GF-D8 (cell line): ENCODE results near the gene TTLL5.

Experiments
- DNase-seq: peaks from one replicate; lab custom pipeline; 2025; lab: John Stamatoyannopoulos, UW

Gene TTLL5, protein sequence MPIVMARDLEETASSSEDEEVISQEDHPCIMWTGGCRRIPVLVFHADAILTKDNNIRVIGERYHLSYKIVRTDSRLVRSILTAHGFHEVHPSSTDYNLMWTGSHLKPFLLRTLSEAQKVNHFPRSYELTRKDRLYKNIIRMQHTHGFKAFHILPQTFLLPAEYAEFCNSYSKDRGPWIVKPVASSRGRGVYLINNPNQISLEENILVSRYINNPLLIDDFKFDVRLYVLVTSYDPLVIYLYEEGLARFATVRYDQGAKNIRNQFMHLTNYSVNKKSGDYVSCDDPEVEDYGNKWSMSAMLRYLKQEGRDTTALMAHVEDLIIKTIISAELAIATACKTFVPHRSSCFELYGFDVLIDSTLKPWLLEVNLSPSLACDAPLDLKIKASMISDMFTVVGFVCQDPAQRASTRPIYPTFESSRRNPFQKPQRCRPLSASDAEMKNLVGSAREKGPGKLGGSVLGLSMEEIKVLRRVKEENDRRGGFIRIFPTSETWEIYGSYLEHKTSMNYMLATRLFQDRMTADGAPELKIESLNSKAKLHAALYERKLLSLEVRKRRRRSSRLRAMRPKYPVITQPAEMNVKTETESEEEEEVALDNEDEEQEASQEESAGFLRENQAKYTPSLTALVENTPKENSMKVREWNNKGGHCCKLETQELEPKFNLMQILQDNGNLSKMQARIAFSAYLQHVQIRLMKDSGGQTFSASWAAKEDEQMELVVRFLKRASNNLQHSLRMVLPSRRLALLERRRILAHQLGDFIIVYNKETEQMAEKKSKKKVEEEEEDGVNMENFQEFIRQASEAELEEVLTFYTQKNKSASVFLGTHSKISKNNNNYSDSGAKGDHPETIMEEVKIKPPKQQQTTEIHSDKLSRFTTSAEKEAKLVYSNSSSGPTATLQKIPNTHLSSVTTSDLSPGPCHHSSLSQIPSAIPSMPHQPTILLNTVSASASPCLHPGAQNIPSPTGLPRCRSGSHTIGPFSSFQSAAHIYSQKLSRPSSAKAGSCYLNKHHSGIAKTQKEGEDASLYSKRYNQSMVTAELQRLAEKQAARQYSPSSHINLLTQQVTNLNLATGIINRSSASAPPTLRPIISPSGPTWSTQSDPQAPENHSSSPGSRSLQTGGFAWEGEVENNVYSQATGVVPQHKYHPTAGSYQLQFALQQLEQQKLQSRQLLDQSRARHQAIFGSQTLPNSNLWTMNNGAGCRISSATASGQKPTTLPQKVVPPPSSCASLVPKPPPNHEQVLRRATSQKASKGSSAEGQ (N-terminal part only)

DNA sequence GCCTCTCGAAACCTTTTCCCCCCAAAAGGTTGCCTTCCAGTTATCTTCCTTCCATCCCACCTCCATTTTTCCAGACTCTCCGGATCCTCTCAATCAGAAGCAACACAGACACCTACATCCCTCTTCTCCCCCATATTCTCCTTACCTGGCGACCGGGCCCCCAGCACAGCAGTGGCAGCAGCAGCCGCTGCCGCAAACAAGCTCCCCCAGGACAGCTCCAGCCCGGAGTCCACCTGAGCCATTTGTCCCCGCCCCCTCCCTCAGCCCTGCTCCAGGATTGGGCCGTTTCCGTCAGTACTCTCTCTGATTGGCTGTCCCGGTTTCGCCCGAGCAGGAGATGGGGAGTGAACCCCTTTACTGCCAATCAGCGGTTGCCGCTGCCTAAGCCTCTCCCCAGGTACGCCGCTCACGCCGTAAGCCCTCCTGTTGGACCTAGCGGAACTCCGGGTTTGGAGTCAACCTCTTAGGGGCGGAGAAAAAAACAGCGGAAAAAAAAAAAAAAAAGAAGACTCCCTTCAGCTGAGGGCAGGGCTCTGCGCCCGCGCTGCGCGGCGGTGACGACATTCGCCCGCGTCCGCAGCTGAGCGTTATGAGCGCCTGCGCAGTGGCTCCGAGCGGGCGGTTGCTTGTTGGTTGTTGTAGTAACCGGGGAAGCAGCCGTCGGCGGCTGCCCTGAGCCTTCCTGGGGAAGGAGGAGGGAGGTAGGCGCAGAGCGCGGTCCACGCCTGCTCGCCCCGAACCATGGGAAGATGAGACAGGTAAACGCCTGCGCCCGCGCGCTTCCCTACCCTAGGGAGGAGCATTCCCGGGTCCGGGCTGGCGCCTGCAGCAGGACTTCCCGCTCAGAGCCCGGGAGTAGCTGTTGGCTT is at the start of gene TTLL5, which contains the start of gene ERG28:
TTLL5 (plus strand) TSS at position 617 of the 869 bp plus-strand sequence. CDS start 1,904 bp downstream, outside the sequence.
ERG28 (minus strand) TSS at position 247 of the 869 bp plus-strand sequence. CDS start 3,374 bp downstream, outside the sequence.
- peak; percentile 68 for DNase-seq

DNA sequence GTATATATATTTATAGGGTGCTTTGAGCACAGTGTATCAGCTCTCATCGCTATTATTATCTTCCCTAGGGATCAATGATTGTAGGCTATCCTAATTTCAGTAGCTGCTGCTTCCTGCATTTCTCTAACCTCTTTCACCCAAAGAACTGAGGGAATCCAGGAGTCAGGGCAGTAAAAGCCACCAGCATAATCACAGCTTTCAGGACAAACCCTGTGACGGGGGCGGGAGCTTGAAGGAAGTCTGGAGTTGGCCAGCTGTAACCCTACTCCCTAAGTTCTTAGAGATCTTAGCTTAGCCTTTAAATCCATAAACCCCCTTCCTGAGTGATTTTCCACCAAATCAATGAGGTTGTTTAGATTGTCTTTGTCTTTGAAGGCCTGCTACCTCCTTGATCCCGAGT is 48.9 kb upstream of the TTLL5 start:
- no peak for DNase-seq

DNA sequence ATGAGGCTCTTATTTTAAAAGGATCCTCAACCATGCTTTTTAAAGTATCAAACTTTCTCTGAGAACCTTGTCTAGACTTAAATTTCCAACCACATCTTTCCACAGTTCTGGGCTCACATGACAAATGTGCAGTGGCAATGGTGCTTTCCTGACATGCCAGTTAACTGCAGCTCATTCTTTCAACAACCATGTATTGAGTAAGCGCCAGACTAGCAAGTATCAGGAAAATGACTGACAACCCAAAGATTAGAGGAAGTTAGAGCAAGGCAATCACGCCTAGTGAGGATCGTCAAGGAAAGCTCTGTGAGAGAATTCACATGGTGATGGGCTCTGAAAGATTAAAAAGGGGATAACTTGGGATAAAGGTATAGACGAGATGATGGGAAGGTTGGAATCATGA is 46.9 kb upstream of the TTLL5 start:
- DNase-seq: no peak

DNA sequence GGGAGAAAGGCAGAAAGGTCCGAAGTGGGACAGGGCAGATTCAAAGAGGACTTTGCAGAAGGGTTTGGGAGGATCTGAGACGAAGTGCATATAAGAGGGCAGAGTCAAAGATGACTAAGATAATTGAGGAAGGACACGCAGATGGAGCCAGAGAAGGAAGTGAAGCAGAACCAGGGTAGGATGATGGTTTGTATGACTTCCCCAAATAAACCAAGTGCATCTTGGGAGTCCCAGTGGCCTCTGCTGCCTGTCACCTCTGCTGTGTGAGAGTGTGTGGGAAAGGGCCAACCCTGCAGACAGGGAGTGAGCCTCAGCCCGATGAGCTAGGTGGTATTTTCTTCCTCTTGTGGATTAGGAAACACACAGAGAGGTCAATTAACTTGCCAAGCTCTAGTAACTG is 45.8 kb upstream of the TTLL5 start:
- no peak for DNase-seq

DNA sequence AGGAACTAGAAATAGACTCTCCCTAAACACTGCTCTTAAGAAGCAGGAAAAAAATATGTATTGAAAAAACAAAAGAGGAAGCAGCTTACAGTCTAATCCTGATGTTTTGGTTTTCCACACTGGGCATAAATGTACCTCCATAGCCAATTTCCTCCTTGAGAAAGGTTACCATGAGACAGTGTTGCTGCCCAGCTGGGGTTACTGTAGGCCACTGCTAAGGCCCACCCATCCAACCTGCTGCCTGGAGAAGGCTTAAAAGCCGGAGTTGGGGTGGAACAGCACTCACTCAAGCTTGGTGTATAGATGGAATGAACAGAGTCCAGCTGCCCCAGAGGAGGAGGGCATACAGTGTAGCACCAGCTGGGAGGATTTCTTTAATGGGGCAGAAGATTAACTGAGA is 41.5 kb upstream of the TTLL5 start:
- DNase-seq: no peak

DNA sequence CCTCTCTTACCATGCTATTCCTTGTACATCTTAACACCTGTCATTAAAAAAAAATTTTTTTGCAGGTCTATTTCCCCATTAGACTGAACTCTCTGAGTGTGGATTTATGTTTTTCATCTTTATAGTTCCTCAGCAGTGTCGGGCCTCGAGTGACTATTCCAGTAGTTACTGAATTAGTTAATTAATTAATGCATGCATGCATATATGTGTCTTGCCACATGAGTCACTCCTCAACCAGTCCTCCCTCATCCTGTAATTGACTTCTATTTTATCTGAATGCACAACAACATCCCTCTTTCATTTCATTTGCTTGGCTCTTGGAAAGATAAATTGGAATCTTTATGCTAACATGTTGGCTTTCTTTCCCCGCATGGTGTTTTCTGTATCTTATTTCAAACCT is 36.0 kb upstream of the TTLL5 start:
- DNase-seq: no peak

DNA sequence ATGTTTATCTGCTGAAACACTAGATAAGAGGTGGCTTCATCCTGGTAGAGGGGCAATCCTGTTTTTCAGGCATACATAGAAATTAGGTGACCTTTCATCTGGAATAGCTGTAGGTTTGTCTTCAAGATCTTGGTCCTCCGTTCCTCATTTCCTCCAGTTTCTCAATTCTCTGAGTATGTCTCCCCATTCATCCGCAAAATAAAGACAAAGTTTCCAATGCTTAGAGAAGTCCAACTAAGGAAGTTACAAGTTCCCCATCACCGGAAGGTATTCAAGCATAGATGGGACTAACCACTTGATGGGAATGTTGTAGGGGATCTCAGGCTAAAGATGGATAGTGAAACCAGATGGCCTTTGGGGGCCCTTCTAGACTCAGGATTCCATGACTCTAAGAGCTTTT is 34.6 kb upstream of the TTLL5 start:
- DNase-seq: no peak

DNA sequence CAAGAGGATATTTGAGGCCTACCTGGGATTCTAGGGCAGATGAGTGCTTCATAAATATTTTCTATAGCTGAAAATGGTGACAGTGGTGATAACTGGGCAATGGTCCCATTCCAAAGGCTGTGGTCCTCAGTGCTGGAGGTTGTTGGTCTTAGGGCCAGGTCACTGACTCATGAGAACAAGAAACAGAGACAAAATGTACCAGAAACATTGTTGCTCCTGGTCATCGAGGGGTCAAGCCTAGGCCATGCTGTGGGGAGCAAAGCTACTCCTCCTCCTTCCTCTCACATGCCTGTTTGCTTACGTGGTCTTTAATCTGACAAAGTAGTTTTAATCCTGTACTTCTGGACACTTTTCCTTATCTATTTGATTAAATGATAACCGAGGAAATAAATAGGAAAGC is 34.2 kb upstream of the TTLL5 start:
- DNase-seq: no peak

DNA sequence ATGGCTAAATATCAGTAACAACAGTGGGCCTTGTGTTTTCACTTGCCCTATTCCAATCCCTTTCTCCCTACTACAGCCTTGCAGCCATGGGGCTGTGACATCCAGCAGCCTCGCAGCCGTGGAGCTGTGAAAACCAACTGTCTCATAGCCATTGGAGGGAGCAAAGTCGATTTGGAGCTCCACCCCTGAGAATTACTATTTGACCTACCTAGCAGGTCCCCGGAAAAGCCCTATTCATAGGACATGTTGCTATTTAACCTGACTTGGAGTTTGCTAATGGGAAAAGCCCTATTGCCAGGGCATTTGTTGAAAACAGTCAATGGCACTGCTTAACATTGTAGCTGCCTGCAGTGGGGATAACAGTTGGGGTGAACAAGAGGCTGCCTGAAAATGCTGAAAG is 33.6 kb upstream of the TTLL5 start:
- DNase-seq: no peak

DNA sequence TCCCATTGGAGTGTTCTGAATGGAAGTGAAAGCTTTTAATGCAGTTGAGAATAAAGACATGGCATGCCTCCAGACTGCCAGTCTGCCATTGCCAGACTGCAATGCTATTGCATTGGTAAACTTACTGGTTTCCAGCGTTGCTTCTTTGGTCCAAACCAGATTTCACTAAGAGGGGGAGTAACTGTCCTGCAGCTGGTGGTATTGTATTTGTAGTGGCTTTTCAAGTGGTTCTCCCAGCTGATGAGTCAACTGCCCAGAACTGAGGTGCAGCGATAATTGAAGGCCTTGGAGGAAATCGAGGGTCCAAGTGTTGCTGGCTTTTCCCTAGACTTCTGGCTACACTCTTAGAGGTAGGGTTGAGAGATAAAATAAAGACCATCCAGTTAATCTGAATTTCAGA is 32.2 kb upstream of the TTLL5 start:
- no peak for DNase-seq

DNA sequence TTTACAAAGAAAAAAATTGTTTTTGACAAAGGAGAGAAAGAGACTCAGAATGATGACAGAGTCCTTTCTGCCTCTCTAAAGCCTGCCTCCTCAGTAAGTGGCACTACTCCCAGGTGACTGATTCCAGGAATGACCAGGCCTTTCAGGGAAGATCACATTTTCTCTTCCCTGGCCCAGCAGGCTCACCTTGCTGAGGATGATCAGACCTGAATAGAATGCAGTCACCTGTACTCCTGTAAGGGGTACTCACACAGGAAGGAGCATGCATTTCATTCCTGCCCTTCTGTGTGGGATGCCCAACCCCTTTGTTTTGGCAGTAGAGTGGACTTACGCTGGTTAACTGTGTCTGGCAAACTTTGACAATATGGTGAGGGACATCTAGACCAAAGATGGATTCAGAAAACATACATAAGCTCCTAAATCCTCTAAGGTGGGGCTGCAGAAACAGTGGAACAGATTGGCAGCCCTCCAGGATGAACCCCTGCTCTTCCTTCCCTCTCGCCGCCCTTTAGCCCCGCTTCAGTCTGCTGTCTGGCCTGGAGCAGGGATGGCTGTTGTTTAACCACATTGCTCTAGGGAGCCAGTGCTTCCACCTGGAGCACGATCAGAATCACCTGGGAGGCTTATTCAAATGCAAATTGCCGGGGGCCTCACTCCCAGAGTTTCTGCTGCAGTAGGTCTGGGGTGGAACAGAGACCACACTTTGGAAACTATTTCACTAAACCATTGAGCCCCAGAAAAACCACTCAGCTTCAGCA is 30.2 kb upstream of the TTLL5 start:
- DNase-seq: no peak

DNA sequence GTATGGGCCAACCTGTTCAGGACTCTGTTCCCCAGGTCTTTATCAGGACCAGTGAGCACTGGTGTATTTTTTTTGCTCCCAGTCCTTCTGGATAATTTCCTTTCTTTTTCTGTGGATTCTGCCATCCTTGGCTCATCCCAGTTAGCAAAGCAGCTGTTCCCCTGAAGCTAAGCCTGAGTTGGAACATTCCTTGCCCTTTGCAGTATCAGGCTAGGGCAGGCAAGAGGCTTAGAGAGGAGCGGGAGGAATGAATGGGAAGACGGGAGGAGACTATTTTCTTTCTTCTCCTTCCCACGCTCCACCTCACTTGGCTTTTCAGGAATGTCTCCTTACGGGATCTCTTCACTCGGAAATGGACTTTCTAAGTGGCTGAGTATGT is 29.6 kb upstream of the TTLL5 start:
- no peak for DNase-seq

DNA sequence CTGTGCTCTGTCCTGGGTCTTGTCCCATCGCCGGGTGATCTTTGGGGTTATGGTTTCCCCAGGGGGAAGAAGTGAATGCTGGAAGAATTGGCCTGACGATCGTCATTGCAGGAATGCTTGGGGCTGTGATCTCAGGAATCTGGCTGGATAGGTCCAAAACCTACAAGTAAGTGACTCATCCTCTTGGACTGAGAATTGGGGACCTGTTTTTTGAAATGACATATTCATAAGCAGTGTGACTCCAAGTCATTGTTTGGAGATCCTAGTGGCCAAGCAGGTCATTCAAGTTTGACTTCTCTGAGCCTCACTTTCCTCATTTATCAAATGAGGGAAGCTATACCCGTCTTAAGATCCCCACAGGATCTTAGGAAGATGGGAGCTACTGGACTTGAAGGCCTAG is 26.2 kb upstream of the TTLL5 start:
- DNase-seq: no peak

DNA sequence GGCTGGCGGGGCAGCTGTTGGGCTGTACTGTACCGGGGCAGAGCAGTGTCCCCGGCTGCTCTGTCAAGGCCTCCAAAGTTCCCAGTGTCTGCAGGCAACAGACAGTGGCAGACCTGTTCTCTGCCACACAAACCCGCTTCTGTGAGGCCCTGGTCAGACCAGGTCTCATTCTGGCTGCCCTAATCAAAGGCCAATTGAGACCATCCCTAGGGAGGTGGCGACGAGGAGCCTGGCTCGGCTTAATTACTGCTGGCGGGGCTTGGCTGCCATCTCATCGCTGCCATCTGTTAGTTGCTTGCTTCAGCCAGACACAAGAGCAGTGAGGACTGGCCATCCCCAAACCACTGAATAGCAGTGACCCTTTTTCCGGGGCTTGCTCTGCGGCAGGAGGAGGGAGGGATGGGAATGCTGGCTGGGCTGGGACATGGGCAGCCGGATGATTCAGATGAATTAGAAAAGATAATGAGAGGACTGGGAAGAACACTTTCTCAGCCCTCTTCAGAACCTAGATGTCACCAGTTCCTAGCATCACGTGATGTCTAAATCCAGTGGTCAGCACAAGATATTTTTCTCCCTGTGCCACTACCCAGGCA is 24.9 kb upstream of the TTLL5 start:
- DNase-seq: no peak

DNA sequence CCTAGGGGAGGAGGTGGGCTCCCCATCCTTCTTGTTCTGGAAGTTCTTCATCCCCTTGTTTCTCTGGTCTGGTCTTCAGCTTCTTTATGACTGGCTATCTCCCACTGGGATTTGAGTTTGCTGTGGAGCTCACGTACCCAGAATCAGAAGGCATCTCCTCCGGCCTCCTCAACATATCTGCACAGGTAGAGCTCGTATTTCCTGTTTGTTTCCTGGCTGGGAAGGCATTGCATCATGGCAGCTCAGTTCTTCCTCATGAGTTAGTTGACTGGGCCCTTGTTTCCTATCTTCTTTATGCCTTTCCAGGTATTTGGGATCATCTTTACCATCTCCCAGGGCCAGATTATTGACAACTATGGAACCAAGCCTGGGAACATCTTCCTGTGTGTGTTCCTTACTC is 20.2 kb upstream of the TTLL5 start:
- DNase-seq: no peak

DNA sequence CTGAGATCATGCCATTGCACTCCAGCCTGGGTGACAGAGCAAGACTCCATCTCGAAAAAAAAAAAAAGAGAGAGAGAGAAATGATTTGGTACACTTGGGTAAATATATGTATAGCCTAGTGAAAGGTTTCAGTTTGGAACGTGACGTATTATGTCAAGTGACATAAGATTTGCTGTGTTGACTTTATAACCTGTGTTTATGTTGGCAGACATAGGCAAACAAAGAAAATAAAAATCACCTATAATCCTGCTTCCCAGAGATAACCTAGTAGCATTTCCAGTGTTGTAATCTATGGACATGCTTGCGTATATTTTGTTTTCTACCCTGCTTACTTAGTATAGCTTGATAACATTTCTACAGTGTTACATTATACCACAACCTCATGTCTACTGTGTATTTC is 17.1 kb upstream of the TTLL5 start:
- no peak for DNase-seq

DNA sequence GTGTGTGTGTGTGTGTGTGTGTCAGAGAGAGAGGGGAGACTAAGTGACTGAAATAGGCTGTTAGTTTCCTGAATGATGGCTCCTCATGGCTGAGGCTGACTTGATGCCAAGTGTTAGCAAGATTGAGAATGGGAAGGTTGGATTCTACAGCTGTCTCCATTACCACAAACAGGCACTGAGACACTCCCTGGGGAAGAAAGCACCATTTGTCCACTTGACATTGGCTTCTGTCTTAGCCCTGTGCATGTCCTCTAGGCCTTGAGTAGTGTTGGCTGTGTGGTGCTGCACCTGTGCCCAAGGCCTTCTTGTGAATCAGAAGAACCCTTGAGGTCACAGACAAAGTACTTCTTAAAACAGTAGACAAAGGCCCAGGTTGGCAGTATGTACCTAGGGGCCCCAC is 16.0 kb upstream of the TTLL5 start:
- no peak for DNase-seq

DNA sequence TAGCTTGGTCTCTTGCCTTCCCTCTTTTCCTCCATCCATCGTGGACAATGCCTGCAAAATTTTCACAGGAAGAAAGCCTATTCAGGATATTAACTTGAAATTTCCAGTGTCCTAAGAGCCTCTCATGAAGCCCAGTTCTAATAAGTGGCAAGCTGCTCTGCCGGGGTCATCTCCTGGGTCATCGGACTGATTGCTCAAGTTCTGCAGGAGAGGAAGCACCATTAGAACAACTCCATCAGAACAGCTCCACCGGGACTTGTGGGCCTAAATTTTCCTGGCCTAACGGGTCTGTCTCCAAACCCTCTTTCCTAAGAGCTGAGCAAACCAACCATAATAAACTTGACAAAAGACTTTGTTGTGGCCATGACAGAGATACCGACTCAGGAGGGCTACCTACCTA is 14.3 kb upstream of the TTLL5 start:
- DNase-seq: no peak

DNA sequence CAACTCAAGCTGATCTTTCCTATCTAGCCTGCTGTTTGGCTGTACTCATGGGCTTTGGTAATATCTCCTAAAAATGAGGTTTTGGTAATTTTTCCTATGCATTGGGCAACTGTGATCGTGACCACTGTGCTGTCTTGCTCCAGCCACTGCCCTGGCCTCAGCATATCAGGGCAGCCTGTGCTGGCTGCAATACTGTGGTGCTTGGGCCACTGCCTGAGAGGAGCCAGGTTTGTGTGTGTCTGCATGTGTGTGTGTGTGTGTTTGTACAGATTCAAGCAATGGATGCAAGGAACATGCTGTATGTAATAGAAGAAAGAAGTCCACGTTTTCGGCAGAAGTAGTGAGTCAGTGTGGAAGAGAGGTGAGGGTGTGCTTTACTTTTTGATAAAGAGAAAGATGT is 13.4 kb upstream of the TTLL5 start:
- DNase-seq: no peak
